Thyroid gland (tissue), 4 donors: Measurements from ENCODE around the gene TAS2R40.

Experiments used
- CTCF ChIP-seq, 6 experiments: fragments of 200-600 bp in 3 of 6; fragments of 450-650 bp in 3 of 6; sonication (generic) in 3 of 6; IDR thresholded peaks; one replicate each; pipeline ENCODE4 v1.5.1; 2016 to 2019; ENCODE audit warnings: antibody characterized with exemption in 6 of 6, mild to moderate bottlenecking in 2 of 6, inconsistent platforms in 1 of 6, moderate library complexity in 1 of 6
- POLR2A ChIP-seq, 2 donors: fragments of 450-650 bp; IDR thresholded peaks; one replicate each; pipeline ENCODE4 v1.6.1; 2017; ENCODE audit warnings: antibody characterized with exemption in 2 of 2, mild to moderate bottlenecking in 2 of 2, moderate library complexity in 1 of 2

GRCh38 chr7:143210541-143210940 lies 11.3 kb upstream of the TAS2R40 start:
- TF ChIP-seq CTCF (IDR thresholded peaks at IDR 0.05) (no peak), POLR2A (IDR thresholded peaks at IDR 0.05) (no peak)
